Pulmonary artery endothelial cell (primary cell): ENCODE data around the gene CEP83. TPM values are rescaled to one million over a fixed set of nuclear protein-coding genes. Genes with fewer than 3 reads are reported as not detected.
"Not testable (repeated sequence)": the region's sequence is repeated elsewhere in the genome, so short reads cannot be mapped to it uniquely, and the experiment has no call there.

ENCODE experiments used
- DNase-seq: peaks from one replicate; pipeline ENCODE4 v3.0.0-alpha.2; 2011; ENCODE audit warnings: low read depth, low spot score
- total RNA-seq: library from RNA; depleted of rRNA; stranded (reverse); fragments of >200 nt; gene quantifications from 2 replicates; pipeline ENCODE4 v1.2.3, GENCODE V29; 2014

The CEP83 gene
- total RNA-seq, 1 donor from 2014 or later, result 6.1 TPM

- no peak for DNase-seq
These were observed 25.5 kb downstream of the CEP83 start for GRCh38 chr12:94434171-94434570.

GRCh38 chr12:94433744-94434143 lies 25.9 kb downstream of the CEP83 start:
- no peak for DNase-seq

- no peak for DNase-seq
These were observed 29.4 kb downstream of the CEP83 start for GRCh38 chr12:94430304-94430703.

- no peak for DNase-seq
These were observed 30.0 kb downstream of the CEP83 start for GRCh38 chr12:94429633-94430032.

- no peak for DNase-seq
These were observed 30.5 kb downstream of the CEP83 start for GRCh38 chr12:94429191-94429590.

GRCh38 chr12:94427501-94428381 lies 31.9 kb downstream of the CEP83 start:
- DNase-seq, result peak; percentile 49

- DNase-seq, result no peak
These were observed 33.6 kb downstream of the CEP83 start for GRCh38 chr12:94426049-94426448.

GRCh38 chr12:94424830-94425229 lies 34.8 kb downstream of the CEP83 start:
- DNase-seq, result not testable (repeated sequence)

- DNase-seq, result no peak
These were observed 37.6 kb downstream of the CEP83 start for GRCh38 chr12:94421868-94422740.

- no peak for DNase-seq
These were observed 41.1 kb downstream of the CEP83 start for GRCh38 chr12:94418517-94418916.

- DNase-seq, result no peak
These were observed 43.1 kb downstream of the CEP83 start for GRCh38 chr12:94416613-94417012.

- no peak for DNase-seq
These were observed 44.6 kb downstream of the CEP83 start for GRCh38 chr12:94415066-94415465.

- no peak for DNase-seq
These were observed 54.1 kb downstream of the CEP83 start for GRCh38 chr12:94405413-94406116.

- no peak for DNase-seq
These were observed 54.8 kb downstream of the CEP83 start for GRCh38 chr12:94404854-94405253.

- no peak for DNase-seq
These were observed 58.3 kb downstream of the CEP83 start for GRCh38 chr12:94401326-94401725.

- DNase-seq, result not testable (repeated sequence)
These were observed 61.0 kb downstream of the CEP83 start for GRCh38 chr12:94398685-94399084.

- no peak for DNase-seq
These were observed 62.3 kb downstream of the CEP83 start for GRCh38 chr12:94397401-94397800.

- DNase-seq, result not testable (repeated sequence)
These were observed 63.7 kb downstream of the CEP83 start for GRCh38 chr12:94396014-94396413.

- DNase-seq, result no peak
These were observed 69.6 kb downstream of the CEP83 start for GRCh38 chr12:94390130-94390485.

- DNase-seq, result not testable (repeated sequence)
These were observed 70.1 kb downstream of the CEP83 start for GRCh38 chr12:94389482-94390129.

- no peak for DNase-seq
These were observed 73.2 kb downstream of the CEP83 start for GRCh38 chr12:94386422-94386821.
